ENCODE results near the gene CASZ1. TPM values are rescaled to one million over a fixed set of nuclear protein-coding genes. Genes with fewer than 3 reads are reported as not detected.

Gene CASZ1
- polyA plus RNA-seq, 2 of the 4 experiments (the other 2 are of a cell fraction), result 0.52 to 1.2 TPM

DNA sequence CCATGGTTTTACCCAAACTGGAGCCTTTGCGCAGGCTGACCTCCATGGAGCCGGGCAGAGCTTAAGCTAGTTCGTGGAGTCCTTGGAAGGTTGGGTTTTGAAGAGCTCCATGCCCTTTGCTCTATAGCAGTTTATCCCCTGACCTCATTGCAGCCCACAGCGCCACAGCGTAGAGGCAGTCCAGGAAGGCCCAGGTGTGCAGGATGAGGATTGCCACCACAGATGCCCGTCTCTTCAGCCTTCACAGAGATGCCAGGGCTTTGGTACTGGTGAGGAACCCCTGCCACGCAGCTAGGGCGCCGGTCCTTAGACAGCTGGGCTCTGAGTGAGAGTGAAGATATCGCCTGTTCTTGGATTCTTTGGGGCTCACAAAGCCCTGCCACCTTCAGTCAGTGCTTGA lies 183.1 kb downstream of the CASZ1 start:
- no peak for ATAC-seq
- ChIA-PET POLR2A (no interaction called here), CTCF (interaction anchor here (2.2 kb wide), 1 partner anchor 10 kb away, joined by 5 read pairs; no protein-coding TSS in a partner anchor)
- TF ChIP-seq EHF (CRISPR knock-in tag; IDR thresholded peaks at IDR 0.05), result no peak
- TF ChIP-seq HDAC2 (IDR thresholded peaks at IDR 0.05), result no peak
- TF ChIP-seq KDM1A (IDR thresholded peaks at IDR 0.05; ENCODE audit: low read depth), result no peak
- no peak for TF ChIP-seq MYC (IDR thresholded peaks at IDR 0.05; ENCODE audit: borderline replicate concordance, low read length)
- no peak for TF ChIP-seq FOSL2 (IDR thresholded peaks at IDR 0.05)
- no peak for TF ChIP-seq FOSL2 (CRISPR knock-in tag; IDR thresholded peaks at IDR 0.05)
- TF ChIP-seq TFCP2L1 (CRISPR knock-in tag; IDR thresholded peaks at IDR 0.05), result no peak
- TF ChIP-seq, protein P1, sequence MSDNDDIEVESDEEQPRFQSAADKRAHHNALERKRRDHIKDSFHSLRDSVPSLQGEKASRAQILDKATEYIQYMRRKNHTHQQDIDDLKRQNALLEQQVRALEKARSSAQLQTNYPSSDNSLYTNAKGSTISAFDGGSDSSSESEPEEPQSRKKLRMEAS (IDR thresholded peaks at IDR 0.05), result no peak
- Histone ChIP-seq H3K4me2 (no peak overlapping the region), H3K4me1 (no peaks in the 10 kb centered on the region), H3K9me3 (no peaks in the 10 kb centered on the region), H3K4me3 (no peak overlapping the region), H3K27ac (no peak overlapping the region)
- DNase-seq (ENCODE audit: low read depth in 1 of 2, low spot score in 1 of 2), result no peak
- 100% methylated on average over 7 of the region's 10 CpGs for WGBS (ENCODE audit: missing lambda C conversion rate)
- no peak for FAIRE-seq

DNA sequence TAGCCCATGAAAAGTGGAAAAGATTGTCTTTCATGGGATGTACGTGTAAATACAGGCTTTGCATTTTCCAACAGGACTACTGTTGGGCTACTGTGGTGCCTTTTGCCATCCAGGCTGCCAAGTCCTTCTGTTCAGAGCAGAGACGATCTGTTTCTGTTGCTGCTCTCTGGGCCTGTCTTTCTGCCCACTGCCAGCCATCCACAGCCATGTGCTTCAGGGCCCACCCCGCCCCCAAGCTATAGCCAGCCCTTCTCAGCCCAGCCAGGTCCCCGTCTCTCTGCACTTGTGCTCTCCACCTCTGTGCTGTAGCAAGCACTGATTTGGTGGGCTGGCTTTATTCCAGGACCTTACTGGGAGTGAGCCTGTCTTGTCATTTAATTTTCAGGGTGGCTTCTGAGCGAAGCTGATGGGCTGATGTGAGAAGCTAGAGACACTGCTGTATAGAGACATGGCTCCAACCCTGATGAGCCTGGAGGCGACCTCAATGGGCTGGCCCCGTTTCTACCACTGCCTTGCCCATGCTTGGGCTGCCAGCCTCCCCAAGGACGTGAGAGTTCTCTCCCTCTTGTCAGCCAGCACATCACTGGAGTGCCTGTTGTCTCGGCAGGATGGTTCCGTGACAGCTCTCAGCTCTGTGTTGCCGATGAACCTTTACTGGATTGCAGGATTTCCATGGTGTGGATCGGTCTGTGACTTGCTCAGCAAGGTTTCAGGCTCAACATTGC lies 183.8 kb downstream of the CASZ1 start:
- TF ChIP-seq PHF8 (IDR thresholded peaks at IDR 0.05; ENCODE audit: borderline replicate concordance, low read depth) (no peak), SMC3 (IDR thresholded peaks at IDR 0.05) (no peak), MAFK (IDR thresholded peaks at IDR 0.05; ENCODE audit: partially characterized antibody) (no peak), POLR2AphosphoS2 (conservative IDR thresholded peaks at IDR 0.05; ENCODE audit: low read length) (no peak), POLR2A (IDR thresholded peaks at IDR 0.05; ENCODE audit: low read length) (no peak), FOSL2 (IDR thresholded peaks at IDR 0.05) (no peak), FOSL2 (CRISPR knock-in tag; IDR thresholded peaks at IDR 0.05) (no peak), RAD21 (conservative IDR thresholded peaks at IDR 0.05 in 1 of 2, IDR thresholded peaks at IDR 0.05 in 1 of 2) (no peak), MAZ (IDR thresholded peaks at IDR 0.05; ENCODE audit: borderline replicate concordance, low read depth, low read length) (no peak), EHMT2 (IDR thresholded peaks at IDR 0.05; ENCODE audit: low read depth) (no peak)
- TF ChIP-seq, protein P2, sequence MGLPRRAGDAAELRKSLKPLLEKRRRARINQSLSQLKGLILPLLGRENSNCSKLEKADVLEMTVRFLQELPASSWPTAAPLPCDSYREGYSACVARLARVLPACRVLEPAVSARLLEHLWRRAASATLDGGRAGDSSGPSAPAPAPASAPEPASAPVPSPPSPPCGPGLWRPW (IDR thresholded peaks at IDR 0.05), result no peak
- DNase-seq (ENCODE audit: low read depth in 1 of 2, low spot score in 1 of 2) (no peak), ATAC-seq (no peak), FAIRE-seq (no peak)
- Histone ChIP-seq H3K27ac (no peak overlapping the region), H3K4me2 (no peak overlapping the region), H3K9me3 (no peaks in the 10 kb centered on the region), H3K4me1 (no peaks in the 10 kb centered on the region), H3K4me3 (no peak overlapping the region)
- ChIA-PET POLR2A (no interaction called here), CTCF (interaction anchor here (1.0 to 2.2 kb wide), 2 partner anchors 9 to 105 kb away, joined by 3 to 5 read pairs; no protein-coding TSS in a partner anchor)
- WGBS (ENCODE audit: missing lambda C conversion rate), result 73% methylated on average over 8 of the region's 12 CpGs

DNA sequence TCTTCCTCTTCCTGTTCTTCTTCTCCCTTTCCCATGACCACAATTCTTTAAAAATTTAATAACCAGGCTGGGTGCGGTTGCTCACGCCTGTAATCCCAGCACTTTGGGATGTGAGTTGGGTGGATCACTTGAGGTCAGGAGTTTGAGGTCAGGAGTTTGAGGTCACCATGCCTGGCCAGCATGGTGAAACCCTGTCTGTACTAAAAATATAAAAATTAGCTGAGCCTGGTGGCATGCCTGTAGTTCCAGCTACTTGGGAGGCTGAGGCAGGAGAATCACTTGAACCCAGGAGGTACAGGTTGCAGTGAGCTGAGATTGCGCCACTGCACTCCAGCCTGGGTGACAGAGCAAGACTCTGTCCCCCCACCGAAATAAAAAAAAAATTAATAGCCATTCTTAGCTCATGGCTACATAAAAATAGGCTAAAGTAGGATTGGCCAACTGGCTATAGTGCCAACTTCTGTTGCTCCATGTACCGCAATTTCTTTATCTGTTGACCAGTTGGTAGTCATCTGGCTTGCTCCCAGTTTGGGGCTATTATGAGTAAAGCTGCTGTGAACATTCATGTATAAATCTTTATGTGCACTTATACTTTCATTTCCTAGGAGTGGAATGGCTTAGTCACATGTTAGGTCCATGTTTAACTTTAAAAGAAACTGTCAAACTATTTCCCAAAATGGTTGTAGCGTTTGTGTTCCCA lies 185.4 kb downstream of the CASZ1 start:
- Histone ChIP-seq H3K4me3 (no peak overlapping the region), H3K27ac (no peak overlapping the region), H3K9me3 (no peaks in the 10 kb centered on the region), H3K4me2 (no peak overlapping the region), H3K4me1 (no peaks in the 10 kb centered on the region)
- ChIA-PET CTCF (interaction anchor here (1.0 kb wide), 1 partner anchor 104 kb away, joined by 3 read pairs; no protein-coding TSS in a partner anchor), POLR2A (no interaction called here)
- no peak for FAIRE-seq
- no peak for DNase-seq (ENCODE audit: low read depth in 1 of 2, low spot score in 1 of 2)
- WGBS (ENCODE audit: missing lambda C conversion rate), result 91% methylated on average over 6 of the region's 6 CpGs
- ATAC-seq, result no peak
- TF ChIP-seq CBX8 (IDR thresholded peaks at IDR 0.05) (no peak), ZSCAN20 (CRISPR knock-in tag; IDR thresholded peaks at IDR 0.05) (no peak), CBX2 (IDR thresholded peaks at IDR 0.05; ENCODE audit: borderline replicate concordance, low read depth) (no peak), BHLHE40 (IDR thresholded peaks at IDR 0.05; ENCODE audit: low read depth, low read length) (no peak), HOXB13 (CRISPR knock-in tag; IDR thresholded peaks at IDR 0.05; ENCODE audit: low read depth) (no peak), HOXB5 (CRISPR knock-in tag; IDR thresholded peaks at IDR 0.05) (no peak), RCOR1 (IDR thresholded peaks at IDR 0.05; ENCODE audit: low read depth, low read length) (no peak), HOXA7 (CRISPR knock-in tag; IDR thresholded peaks at IDR 0.05) (no peak), CHD4 (IDR thresholded peaks at IDR 0.05; ENCODE audit: borderline replicate concordance) (no peak), EHF (CRISPR knock-in tag; IDR thresholded peaks at IDR 0.05) (no peak), ZNF302 (CRISPR knock-in tag; IDR thresholded peaks at IDR 0.05) (no peak), KDM1A (IDR thresholded peaks at IDR 0.05; ENCODE audit: low read depth) (no peak), NPAS2 (CRISPR knock-in tag; IDR thresholded peaks at IDR 0.05; ENCODE audit: borderline replicate concordance) (no peak), MYC (IDR thresholded peaks at IDR 0.05; ENCODE audit: borderline replicate concordance, low read length) (no peak), POLR2AphosphoS2 (conservative IDR thresholded peaks at IDR 0.05; ENCODE audit: low read length) (no peak), POLR2A (IDR thresholded peaks at IDR 0.05; ENCODE audit: low read length) (no peak), FOXS1 (CRISPR knock-in tag; IDR thresholded peaks at IDR 0.05) (no peak), EP300 (IDR thresholded peaks at IDR 0.05) (no peak), TP53 (CRISPR knock-in tag; IDR thresholded peaks at IDR 0.05) (no peak)
- TF ChIP-seq, protein P3, sequence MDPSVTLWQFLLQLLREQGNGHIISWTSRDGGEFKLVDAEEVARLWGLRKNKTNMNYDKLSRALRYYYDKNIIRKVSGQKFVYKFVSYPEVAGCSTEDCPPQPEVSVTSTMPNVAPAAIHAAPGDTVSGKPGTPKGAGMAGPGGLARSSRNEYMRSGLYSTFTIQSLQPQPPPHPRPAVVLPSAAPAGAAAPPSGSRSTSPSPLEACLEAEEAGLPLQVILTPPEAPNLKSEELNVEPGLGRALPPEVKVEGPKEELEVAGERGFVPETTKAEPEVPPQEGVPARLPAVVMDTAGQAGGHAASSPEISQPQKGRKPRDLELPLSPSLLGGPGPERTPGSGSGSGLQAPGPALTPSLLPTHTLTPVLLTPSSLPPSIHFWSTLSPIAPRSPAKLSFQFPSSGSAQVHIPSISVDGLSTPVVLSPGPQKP (IDR thresholded peaks at IDR 0.05; ENCODE audit: low read depth, low read length), result no peak
